GM18870 (cell line): ENCODE measurements around the gene XIRP2.
"Not testable (repeated sequence)": the region's sequence is repeated elsewhere in the genome, so short reads cannot be mapped to it uniquely, and the experiment has no call there.

ENCODE experiments used
- ATAC-seq: cut with Tn5 transposase; IDR thresholded peaks from one replicate; pipeline ENCODE4 v1.9.1; 2021; ENCODE audit warnings: moderate library complexity; ENCODE audit not compliant: unreplicated experiment

The XIRP2 gene

DNA sequence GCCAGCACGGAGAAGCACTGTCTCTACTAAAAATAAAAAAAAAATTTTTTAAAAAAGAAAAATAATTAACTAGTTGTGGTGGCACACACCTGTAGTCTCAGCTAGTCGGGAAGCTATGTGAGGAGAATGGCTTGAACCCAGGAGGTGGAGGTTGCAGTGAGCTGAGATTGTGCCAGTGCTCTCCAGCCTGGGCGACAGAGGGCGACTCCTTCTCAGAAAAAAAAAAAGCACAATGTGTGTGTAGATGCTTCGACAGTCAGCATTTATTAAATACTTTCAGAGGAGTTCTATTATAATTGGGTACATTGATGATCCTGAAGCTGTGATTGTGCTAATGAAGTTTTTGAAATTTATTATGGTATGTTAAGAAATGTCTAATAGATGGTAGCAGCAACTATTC is 46.5 kb downstream of the XIRP2 start:
- no peak for ATAC-seq

GRCh38 chr2:166942377-166942776 is 54.1 kb downstream of the XIRP2 start:
- ATAC-seq: no peak

- no peak for ATAC-seq
Measured at GRCh38 chr2:166944909-166945308, 56.6 kb downstream of the XIRP2 start.

- ATAC-seq: no peak
Measured at GRCh38 chr2:166957686-166958085, 69.4 kb downstream of the XIRP2 start.

GRCh38 chr2:166958986-166959481 is 70.8 kb downstream of the XIRP2 start:
- ATAC-seq: no peak

DNA sequence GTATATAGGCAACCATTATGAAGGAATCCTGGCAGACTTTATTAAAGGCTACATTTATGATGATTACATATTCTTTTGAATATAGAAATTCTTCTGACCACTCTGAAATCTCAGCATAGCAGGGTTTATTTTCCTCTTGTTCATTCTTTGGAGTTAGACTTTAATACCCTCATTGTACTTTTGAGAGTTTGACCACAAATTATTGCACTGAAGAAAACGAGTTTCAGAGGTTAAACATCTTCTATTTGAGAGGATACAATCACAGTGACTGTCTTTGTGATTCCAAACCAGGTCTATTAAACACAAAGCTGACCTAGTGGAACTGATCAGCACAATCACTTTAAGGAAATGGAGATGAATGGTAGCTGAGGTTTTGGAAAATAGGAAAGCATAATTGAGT is 71.3 kb downstream of the XIRP2 start:
- ATAC-seq: no peak

GRCh38 chr2:166960702-166961270 is 72.5 kb downstream of the XIRP2 start:
- ATAC-seq: no peak

DNA sequence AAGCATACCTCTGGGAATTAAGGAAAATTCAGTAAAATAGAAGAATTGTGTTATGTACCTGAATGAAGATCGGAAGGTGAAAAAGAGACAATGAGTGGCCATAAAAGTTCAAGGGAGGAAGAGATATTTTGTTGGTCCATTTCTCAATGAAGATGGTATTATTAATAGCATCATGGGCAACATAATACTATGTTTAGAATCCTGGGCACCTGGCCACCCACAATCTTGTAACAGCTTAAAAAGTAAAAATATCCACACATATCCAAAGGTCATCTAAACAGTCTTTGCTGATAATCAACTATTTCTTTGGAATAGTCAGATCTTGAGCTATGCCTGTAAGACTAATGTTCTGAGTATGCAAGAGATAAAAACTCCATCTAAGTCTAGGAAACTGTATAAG is 73.7 kb downstream of the XIRP2 start:
- ATAC-seq: no peak

- no peak for ATAC-seq
Measured at GRCh38 chr2:166969486-166969885, 81.2 kb downstream of the XIRP2 start.

GRCh38 chr2:166972002-166972401 is 83.7 kb downstream of the XIRP2 start:
- no peak for ATAC-seq

GRCh38 chr2:166972418-166972817 is 84.1 kb downstream of the XIRP2 start:
- ATAC-seq: no peak

DNA sequence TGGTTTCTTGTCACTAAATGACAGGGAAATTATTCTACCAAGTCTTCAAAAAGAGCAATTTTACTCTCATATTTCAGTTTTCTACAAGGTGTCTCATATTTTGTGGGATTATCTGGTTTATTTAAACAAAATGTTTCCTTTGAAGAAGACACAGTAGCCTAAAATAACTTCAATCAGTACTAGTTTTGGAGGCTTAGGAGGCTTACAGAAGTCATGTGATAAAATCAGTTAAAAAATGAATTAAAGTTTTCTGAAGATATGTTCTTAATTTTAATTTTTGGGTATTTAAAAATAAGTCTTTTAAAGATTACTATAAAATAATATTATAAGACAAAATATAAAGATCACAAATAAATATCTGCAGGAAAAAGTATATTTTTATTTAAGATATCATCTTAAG is 95.9 kb downstream of the XIRP2 start:
- ATAC-seq: no peak

- no peak for ATAC-seq
Measured at GRCh38 chr2:166984797-166985196, 96.5 kb downstream of the XIRP2 start.

DNA sequence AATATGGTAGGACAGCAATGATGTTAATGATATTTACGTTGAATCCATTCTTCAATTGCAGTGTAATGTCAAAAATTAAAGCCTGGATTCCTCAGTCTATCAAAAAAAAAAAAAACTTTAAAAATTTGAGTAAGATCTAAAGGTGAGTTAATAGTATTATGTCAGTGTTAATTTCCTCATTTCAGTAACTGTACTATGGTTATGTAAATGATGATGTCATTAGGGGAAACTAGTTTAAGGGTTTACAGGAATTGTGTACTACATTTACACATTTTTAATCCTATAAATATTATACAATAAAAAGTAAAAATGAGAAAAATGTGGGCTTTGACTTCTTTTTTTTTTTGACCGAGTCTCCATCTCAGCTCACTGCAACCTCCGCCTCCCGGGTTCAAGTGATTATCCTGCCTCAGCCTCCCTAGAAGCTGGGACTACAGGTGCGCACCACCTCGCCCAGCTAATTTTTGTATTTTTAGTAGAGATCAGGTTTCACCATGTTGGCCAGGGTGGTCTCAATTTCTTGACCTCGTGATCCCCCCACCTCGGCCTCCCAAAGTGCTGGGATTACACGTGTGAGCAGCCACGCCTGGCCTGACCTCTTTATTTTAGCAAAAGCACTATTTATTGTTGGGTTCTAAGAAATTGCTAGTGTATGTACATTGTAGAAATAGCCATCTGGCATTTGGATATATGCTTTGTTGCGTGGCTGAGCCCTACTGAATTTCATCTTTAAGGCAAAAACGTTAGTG is 106.5 kb downstream of the XIRP2 start:
- no peak for ATAC-seq

DNA sequence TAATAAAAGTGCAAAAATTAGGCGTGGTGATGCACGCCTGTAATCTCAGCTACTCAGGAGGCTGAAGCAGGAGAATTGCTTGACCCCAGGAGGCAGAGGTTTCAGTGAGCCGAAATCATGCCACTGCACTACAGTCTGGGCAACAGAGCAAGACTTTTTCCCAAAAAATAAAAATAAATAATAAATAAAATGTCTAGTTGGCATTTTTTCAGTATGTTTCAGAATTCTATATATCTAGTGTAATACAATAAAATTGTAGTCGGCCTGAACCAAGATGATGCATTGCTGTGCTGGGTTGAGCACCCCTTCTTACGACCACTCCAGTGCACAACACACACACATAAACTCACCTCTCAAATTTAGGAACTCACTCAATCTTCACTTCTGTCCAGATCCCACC is 108.2 kb downstream of the XIRP2 start:
- ATAC-seq: no peak

DNA sequence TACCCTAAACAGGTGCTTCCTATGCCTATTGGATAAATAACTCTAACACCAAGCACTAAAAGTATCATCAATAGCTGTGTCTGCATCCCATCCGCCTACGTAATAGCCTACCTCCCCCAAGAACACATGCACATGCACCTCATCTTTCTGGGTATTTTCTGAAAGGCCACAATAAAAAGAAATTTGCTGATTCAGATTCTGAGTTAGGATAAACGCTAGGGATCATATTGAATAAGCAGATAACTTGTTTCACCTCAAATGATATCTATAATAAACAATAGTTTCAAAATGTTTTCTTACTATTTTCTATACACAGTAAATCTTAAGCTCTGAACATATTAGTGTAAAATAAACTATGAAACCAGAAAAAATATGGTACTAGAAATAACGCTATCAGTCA is 112.9 kb downstream of the XIRP2 start:
- ATAC-seq: no peak

DNA sequence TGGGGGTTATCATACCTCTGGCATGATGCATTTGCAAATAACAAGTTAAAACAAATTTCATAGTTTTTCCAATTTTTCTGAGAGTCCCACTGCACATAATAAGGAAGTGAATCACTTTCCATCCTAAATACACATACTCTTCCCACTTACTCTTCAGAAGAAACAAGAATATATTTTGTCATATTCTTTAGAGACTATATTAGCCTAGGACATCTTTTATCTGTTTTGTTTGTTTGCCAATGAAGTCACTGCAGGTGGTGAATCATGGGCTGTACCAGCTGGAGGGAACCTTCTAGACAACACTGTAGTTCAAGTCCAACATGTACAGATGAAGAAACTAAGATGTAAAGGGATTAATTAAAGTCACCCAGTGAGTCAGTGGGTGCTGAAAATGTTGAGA is 116.8 kb downstream of the XIRP2 start:
- no peak for ATAC-seq

- no peak for ATAC-seq
Measured at GRCh38 chr2:167013227-167013626, 124.9 kb downstream of the XIRP2 start.

GRCh38 chr2:167015806-167016205 is 127.5 kb downstream of the XIRP2 start:
- no peak for ATAC-seq

GRCh38 chr2:167017021-167017420 is 128.7 kb downstream of the XIRP2 start:
- no peak for ATAC-seq

DNA sequence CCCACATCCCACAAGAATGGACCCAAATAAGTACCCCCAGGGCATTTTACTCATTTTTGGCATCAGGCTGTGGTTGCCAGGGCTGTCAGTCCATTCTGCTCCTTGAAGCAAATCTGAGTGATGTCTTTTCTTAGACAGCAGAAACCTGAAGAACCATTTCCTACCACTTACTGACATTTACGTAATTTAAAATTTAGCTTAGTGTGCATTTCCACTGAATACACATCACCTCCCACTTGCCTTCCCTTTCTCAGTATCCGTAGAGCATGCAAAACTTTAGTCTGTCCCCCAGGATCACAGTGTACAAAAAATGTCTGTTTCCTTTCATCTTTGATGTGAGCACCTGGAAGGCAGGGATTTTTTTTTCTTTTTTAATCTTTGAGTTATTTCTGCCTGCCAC is 130.3 kb downstream of the XIRP2 start:
- no peak for ATAC-seq

DNA sequence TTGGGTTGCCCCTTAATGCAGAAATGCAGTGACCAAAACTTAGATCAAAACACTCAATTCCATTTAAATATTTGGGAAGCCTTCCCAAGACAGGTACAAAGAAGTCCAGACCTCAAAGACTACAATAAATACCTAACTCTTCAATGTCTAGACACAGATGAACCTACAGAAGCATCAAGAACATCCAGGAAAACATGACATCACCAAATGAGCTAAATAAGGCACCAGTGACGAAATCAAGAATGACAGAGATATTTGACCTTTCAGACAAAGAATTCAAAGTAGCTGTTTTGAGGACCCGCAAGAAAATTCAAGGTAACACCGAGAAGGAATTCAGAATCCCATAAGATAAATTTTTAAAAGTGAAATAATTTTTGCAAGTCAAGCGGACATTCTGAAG is 140.2 kb downstream of the XIRP2 start:
- no peak for ATAC-seq

DNA sequence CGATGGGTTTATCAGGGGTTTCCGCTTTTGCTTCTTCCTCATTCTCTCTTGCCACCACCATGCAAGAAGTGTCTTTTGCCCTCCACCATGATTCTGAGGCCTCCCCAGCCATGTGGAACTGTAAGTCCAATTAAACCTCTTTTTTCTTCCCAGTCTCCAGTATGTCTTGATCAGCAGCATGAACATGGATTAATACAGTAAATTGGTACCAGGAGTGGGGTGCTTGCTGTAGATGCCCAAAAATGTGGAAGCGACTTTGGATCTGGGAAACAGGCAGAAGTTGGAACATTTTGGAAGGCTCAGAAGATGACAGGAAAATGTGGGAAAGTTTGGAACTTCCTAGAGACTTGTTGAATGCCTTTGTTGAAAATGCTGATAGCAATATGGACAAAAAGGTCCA is 146.7 kb downstream of the XIRP2 start:
- ATAC-seq: not testable (repeated sequence)
